GM12878 (cell line): ENCODE results near the gene EBF3. TPM values are rescaled to one million over a fixed set of nuclear protein-coding genes. Genes with fewer than 3 reads are reported as not detected.

Source experiments
- ATAC-seq: fragments of 200-7000 bp; cut with Tn5 transposase; 3 replicates; pipeline ENCODE4 v1.9.1; 2020; ENCODE audit warnings: mild to moderate bottlenecking, moderate library complexity
- BruUV-seq: library from RNA; stranded (reverse); fragments of 400-500 nt; replicated peaks from 2 replicates; lab custom pipeline; 2021; lab: Mats Ljungman, UMichigan
- CTCF ChIA-PET: fragments of 300-600 bp; sonication (Branson Sonifier 250); formaldehyde crosslinking; extraction: SDS; loops from one replicate; lab custom pipeline; 2021; ENCODE audit warnings: inconsistent platforms; lab: Yijun Ruan, JAX
- POLR2A ChIA-PET: fragments of 350-600 bp; formaldehyde crosslinking; extraction: SDS; loops from one replicate; lab custom pipeline; 2021; ENCODE audit warnings: inconsistent platforms; lab: Charles Lee
- RAD21 ChIA-PET: fragments of 300-600 bp; sonication (Branson Sonifier 250); formaldehyde crosslinking; loops from one replicate; lab custom pipeline; 2023; ENCODE audit warnings: antibody characterized with exemption; ENCODE audit not compliant: unreplicated experiment; lab: Charles Lee
- SMC1A ChIA-PET: fragments of 300-600 bp; sonication (Branson Sonifier 250); formaldehyde crosslinking; loops from one replicate; lab custom pipeline; 2023; ENCODE audit not compliant: unreplicated experiment, uncharacterized antibody; lab: Charles Lee
- DNase-seq: peaks from one replicate; pipeline ENCODE4 v3.0.0-alpha.2; 2011; ENCODE audit warnings: low read depth, low spot score
- FAIRE-seq: peaks from 3 replicates; lab custom pipeline; 2011; peaks lifted over from hg19 to GRCh38; lab: Jason Lieb, UNC
- H2AFZ ChIP-seq: 2 replicates; pipeline ENCODE4 v1.6.0; 2011; ENCODE audit warnings: low read depth, low read length, control low read depth; ENCODE audit not compliant: control insufficient read depth
- H3K27ac ChIP-seq: 2 replicates; pipeline ENCODE4 v1.5.1; 2011; ENCODE audit warnings: control low read depth; ENCODE audit not compliant: control insufficient read depth, insufficient read depth
- H3K27me3 ChIP-seq, 2 experiments: replicated peaks in 1 of 2; 2 replicates each; pipeline versions ENCODE4 v1.6.0 to v1.6.1; 2011; ENCODE audit warnings: low read length in 1 of 2; ENCODE audit not compliant: control insufficient read depth in 2 of 2, insufficient read depth in 2 of 2
- H3K36me3 ChIP-seq, 2 experiments: 2 replicates each; pipeline ENCODE4 v1.5.1; 2011; ENCODE audit warnings: low read length in 1 of 2; ENCODE audit not compliant: control insufficient read depth in 2 of 2, insufficient read depth in 2 of 2
- H3K4me1 ChIP-seq: 2 replicates; pipeline ENCODE4 v1.6.1; 2011; ENCODE audit warnings: mild to moderate bottlenecking, low read length, moderate library complexity, mixed read lengths; ENCODE audit not compliant: control insufficient read depth, insufficient read depth
- H3K4me2 ChIP-seq: 2 replicates; pipeline ENCODE4 v1.6.0; 2011; ENCODE audit warnings: control low read depth; ENCODE audit not compliant: control insufficient read depth, insufficient read depth
- H3K4me3 ChIP-seq: fragments of 200-600 bp; sonication (generic); 2 replicates; pipeline ENCODE4 v1.5.1; 2016
- H3K79me2 ChIP-seq: 2 replicates; pipeline ENCODE4 v1.6.0; 2011; ENCODE audit warnings: low read length; ENCODE audit not compliant: control insufficient read depth, insufficient read depth
- H3K9ac ChIP-seq: 2 replicates; pipeline ENCODE4 v1.8.0; 2011; ENCODE audit warnings: low read length, control low read depth, mixed read lengths; ENCODE audit not compliant: control insufficient read depth, insufficient read depth
- H3K9me3 ChIP-seq: replicated peaks from 3 replicates; pipeline ENCODE4 v1.5.1; 2011; ENCODE audit warnings: mild to moderate bottlenecking, low read length; ENCODE audit not compliant: control insufficient read depth, insufficient read depth
- H4K20me1 ChIP-seq: 2 replicates; pipeline ENCODE4 v1.6.0; 2011; ENCODE audit not compliant: control insufficient read depth, insufficient read depth
- POU2F2 ChIP-seq: IDR thresholded peaks from 3 replicates; pipeline ENCODE4 v1.6.1; 2011; ENCODE audit warnings: low read depth, mild to moderate bottlenecking, low read length, borderline replicate concordance
- RFX5 ChIP-seq: IDR thresholded peaks from 2 replicates; pipeline ENCODE4 v1.6.1; 2011; ENCODE audit warnings: low read depth, low read length, improper control_type of control experiment
- WGBS: methylation state at CpG from one replicate; pipeline ENCODE4 v1.1.6; 2016; ENCODE audit warnings: low lambda C conversion rate; ENCODE audit not compliant: insufficient replicate concordance, insufficient coverage; ENCODE audit errors: missing lambda C conversion rate; 5-methylcytosine and 5-hydroxymethylcytosine counted together
- in situ Hi-C: fragments of 300-500 bp; cut with MboI; formaldehyde crosslinking; loops from 9 replicates; pipeline ENCODE4 v1.14.3; 2018; ENCODE audit warnings: mixed read lengths
- intact Hi-C: fragments of 100-400 bp; cut with micrococcal nuclease; formaldehyde crosslinking; loops from one replicate; pipeline ENCODE4 v1.14.2; 2022; ENCODE audit not compliant: unreplicated experiment
- polyA plus RNA-seq, 11 experiments: library from polyadenylated mRNA; depleted of rRNA in 4 of 11; unstranded in 6 of 11; stranded (reverse) in 5 of 11; fragments of >200 nt; fragmentation: Nextera tagmentation in 4 of 11; fragmentation: Illumina TruSeq in 1 of 11; extraction: Ambion mirVana in 4 of 11; extraction: Trizol in 1 of 11; gene quantifications; 1 replicate in 1 of 11; 2 replicates in 10 of 11; pipeline versions ENCODE4 v1.2.1 to v1.2.3, GENCODE V29; 2011 to 2016; ENCODE audit warnings: inconsistent platforms in 2 of 11, missing spikeins in 2 of 11, low read depth in 1 of 11
- total RNA-seq, 4 experiments: library from RNA; depleted of rRNA in 3 of 4; stranded (reverse); fragments of >200 nt in 3 of 4; fragmentation: Illumina TruSeq in 1 of 4; extraction: Trizol in 1 of 4; gene quantifications; 2 replicates each; pipeline versions ENCODE4 v1.2.1 to v1.2.3, GENCODE V29; 2013 to 2021
- TF ChIP-seq, protein P1 (sequence below): fragments of 450-650 bp; conservative IDR thresholded peaks from 2 replicates; pipeline ENCODE4 v1.6.1; 2017; ENCODE audit warnings: mild to moderate bottlenecking, moderate library complexity
- TF ChIP-seq, protein P2 (sequence below), 3 experiments: IDR thresholded peaks in 2 of 3; conservative IDR thresholded peaks in 1 of 3; 2 replicates each; pipeline ENCODE4 v1.5.1; 2011; ENCODE audit warnings: low read depth in 3 of 3, low read length in 3 of 3, mild to moderate bottlenecking in 3 of 3, control low read depth in 2 of 3, moderate library complexity in 2 of 3, inconsistent platforms in 1 of 3, mixed read lengths in 1 of 3; ENCODE audit not compliant: control insufficient read depth in 2 of 3, insufficient read depth in 1 of 3; ENCODE audit errors: extremely low read depth in 1 of 3
- TF ChIP-seq, protein P3 (sequence below): fragments of 450-650 bp; IDR thresholded peaks from 2 replicates; pipeline ENCODE4 v1.6.1; 2016; ENCODE audit warnings: mild to moderate bottlenecking

The EBF3 gene
- total and polyA plus RNA-seq, 10 of the 15 experiments (the other 5 are each of a cell fraction or from before 2014, with no cell fraction given): not detected

DNA sequence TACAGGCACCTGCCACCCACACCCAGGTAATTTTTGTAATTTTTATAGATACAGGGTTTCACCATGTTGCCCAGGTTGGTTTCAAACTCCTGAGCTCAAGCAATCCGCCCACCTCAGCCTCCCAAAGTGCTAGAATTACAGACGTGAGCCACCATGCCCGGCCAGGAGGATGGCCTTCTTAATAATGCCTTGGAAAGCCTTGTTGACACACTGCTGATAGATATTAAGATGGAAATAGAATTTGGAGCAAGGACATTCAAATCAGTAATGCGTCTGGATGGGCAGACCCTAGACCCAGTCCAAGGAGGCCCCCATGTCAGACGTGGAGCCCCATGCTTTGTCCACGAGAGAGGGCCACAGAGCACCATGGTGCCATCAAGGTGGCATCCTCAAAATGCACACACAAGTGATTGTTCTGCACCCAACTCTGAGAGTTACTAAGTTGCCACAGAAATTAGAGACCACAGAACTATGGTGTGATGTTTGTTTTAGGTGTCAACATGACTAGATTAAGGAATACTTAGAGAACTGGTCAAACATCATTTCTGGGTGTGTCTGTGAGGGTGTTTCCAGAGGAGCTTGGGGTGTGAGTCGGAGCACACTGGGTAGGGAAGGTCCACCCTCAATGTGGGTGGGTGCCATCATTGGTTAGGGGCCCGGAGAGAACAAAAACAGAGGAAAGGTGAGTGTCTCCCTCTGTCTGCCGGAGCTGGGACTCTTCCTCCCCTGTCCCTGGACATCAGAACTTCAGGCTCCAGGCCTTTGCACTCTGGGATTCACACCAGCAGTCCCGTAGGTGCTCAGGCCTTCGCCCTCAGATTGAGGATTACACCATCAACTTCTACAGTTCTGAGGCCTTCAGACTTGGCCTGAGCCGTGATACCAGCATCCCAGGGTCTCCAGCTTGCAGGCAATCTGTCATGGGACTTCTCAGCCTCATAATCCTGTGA lies 34.5 kb downstream of the EBF3 start:
- H3K9me3 ChIP-seq: no peaks in the 10 kb centered on the region
- no peak overlapping the region for H3K4me3 ChIP-seq
- SMC1A ChIA-PET: no interaction called here
- H3K4me2 ChIP-seq: no peak overlapping the region
- H4K20me1 ChIP-seq: no peaks in the 10 kb centered on the region
- H3K79me2 ChIP-seq: no peaks in the 10 kb centered on the region
- POLR2A ChIA-PET: no interaction called here
- no peak overlapping the region for H2AFZ ChIP-seq
- H3K27ac ChIP-seq: no peak overlapping the region
- CTCF ChIA-PET: no interaction called here
- TF ChIP-seq POU2F2 (no peak), RFX5 (no peak)
- TF ChIP-seq, protein P1, sequence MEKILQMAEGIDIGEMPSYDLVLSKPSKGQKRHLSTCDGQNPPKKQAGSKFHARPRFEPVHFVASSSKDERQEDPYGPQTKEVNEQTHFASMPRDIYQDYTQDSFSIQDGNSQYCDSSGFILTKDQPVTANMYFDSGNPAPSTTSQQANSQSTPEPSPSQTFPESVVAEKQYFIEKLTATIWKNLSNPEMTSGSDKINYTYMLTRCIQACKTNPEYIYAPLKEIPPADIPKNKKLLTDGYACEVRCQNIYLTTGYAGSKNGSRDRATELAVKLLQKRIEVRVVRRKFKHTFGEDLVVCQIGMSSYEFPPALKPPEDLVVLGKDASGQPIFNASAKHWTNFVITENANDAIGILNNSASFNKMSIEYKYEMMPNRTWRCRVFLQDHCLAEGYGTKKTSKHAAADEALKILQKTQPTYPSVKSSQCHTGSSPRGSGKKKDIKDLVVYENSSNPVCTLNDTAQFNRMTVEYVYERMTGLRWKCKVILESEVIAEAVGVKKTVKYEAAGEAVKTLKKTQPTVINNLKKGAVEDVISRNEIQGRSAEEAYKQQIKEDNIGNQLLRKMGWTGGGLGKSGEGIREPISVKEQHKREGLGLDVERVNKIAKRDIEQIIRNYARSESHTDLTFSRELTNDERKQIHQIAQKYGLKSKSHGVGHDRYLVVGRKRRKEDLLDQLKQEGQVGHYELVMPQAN: no peak
- TF ChIP-seq, protein P2, sequence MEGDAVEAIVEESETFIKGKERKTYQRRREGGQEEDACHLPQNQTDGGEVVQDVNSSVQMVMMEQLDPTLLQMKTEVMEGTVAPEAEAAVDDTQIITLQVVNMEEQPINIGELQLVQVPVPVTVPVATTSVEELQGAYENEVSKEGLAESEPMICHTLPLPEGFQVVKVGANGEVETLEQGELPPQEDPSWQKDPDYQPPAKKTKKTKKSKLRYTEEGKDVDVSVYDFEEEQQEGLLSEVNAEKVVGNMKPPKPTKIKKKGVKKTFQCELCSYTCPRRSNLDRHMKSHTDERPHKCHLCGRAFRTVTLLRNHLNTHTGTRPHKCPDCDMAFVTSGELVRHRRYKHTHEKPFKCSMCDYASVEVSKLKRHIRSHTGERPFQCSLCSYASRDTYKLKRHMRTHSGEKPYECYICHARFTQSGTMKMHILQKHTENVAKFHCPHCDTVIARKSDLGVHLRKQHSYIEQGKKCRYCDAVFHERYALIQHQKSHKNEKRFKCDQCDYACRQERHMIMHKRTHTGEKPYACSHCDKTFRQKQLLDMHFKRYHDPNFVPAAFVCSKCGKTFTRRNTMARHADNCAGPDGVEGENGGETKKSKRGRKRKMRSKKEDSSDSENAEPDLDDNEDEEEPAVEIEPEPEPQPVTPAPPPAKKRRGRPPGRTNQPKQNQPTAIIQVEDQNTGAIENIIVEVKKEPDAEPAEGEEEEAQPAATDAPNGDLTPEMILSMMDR (IDR thresholded peaks at IDR 0.05 in 2 of 3, conservative IDR thresholded peaks at IDR 0.05 in 1 of 3; ENCODE audit: control insufficient read depth in 2 of 3, extremely low read depth in 1 of 3, insufficient read depth in 1 of 3, low read depth in 3 of 3, low read length in 3 of 3): peak in 1 of 3 experiments; percentile 12; a peak in 1 of 6 replicates
- TF ChIP-seq, protein P3, sequence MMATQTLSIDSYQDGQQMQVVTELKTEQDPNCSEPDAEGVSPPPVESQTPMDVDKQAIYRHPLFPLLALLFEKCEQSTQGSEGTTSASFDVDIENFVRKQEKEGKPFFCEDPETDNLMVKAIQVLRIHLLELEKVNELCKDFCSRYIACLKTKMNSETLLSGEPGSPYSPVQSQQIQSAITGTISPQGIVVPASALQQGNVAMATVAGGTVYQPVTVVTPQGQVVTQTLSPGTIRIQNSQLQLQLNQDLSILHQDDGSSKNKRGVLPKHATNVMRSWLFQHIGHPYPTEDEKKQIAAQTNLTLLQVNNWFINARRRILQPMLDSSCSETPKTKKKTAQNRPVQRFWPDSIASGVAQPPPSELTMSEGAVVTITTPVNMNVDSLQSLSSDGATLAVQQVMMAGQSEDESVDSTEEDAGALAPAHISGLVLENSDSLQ: no peak
- TF ChIP-seq, all 136 proteins: peak for 1
- 7% methylated on average over 12 of the region's 12 CpGs for WGBS
- no TSS peak for BruUV-seq
- Histone ChIP-seq H3K36me3 (no peaks in the 10 kb centered on the region), H3K9ac (no peak overlapping the region), H3K4me1 (no peaks in the 10 kb centered on the region), H3K27me3 (no peaks in the 10 kb centered on the region)
- no peak for FAIRE-seq
- no peak for ATAC-seq
- RAD21 ChIA-PET: no interaction called here
- in situ Hi-C loops (no loop called here), intact Hi-C loops (no loop called here)
- DNase-seq: no peak
